Activated CD4-positive, alpha-beta T cell treated with anti-CD3 and anti-CD28 coated beads for 36 hours (primary cell): ENCODE measurements around the gene BANP. TPM values are rescaled to one million over a fixed set of nuclear protein-coding genes. Genes with fewer than 3 reads are reported as not detected.
A peak's percentile ranks its signal among the peaks of the same experiment; 100 is the strongest.

Experiments
- ATAC-seq: fragments of 200-7000 bp; cut with Tn5 transposase; one replicate; pipeline ENCODE4 v1.10.0; 2021; ENCODE audit warnings: mild to moderate bottlenecking, moderate library complexity
- CTCF ChIA-PET: fragments of 350-600 bp; sonication (Branson Sonifier 250); formaldehyde crosslinking; loops from one replicate; lab custom pipeline; 2021; ENCODE audit warnings: antibody characterized with exemption; lab: Charles Lee
- POLR2A ChIA-PET: fragments of 350-600 bp; sonication (Branson Sonifier 250); formaldehyde crosslinking; loops from one replicate; lab custom pipeline; 2021; ENCODE audit warnings: antibody characterized with exemption, inconsistent platforms; lab: Charles Lee
- DNase-seq: peaks from one replicate; pipeline ENCODE4 v3.0.0-alpha.2; 2020
- H3K27ac Mint-ChIP-seq: one replicate; pipeline ENCODE4 v1.8.0; 2021; ENCODE audit warnings: mixed read lengths
- H3K27me3 Mint-ChIP-seq: one replicate; pipeline ENCODE4 v1.8.0; 2021; ENCODE audit warnings: mixed read lengths
- H3K36me3 Mint-ChIP-seq: one replicate; pipeline ENCODE4 v1.8.0; 2021; ENCODE audit warnings: low read depth, mixed read lengths
- H3K4me1 Mint-ChIP-seq: one replicate; pipeline ENCODE4 v1.8.0; 2021; ENCODE audit warnings: mixed read lengths
- H3K4me3 Mint-ChIP-seq: one replicate; pipeline ENCODE4 v1.8.0; 2021; ENCODE audit warnings: mild to moderate bottlenecking, moderate library complexity, mixed read lengths
- H3K9me3 Mint-ChIP-seq: one replicate; pipeline ENCODE4 v1.8.0; 2021; ENCODE audit warnings: low read depth, mixed read lengths
- intact Hi-C, 2 experiments: fragments of 100-400 bp; cut with DNase I in 1 of 2; cut with micrococcal nuclease in 1 of 2; formaldehyde crosslinking; loops; one replicate each; pipeline versions ENCODE4 v1.14.2 to v1.15.1; 2022 to 2024; cut with DNase I, micrococcal nuclease
- total RNA-seq, 2 experiments: library from RNA; stranded (reverse); gene quantifications; one replicate each; pipeline ENCODE4 v1.2.3, GENCODE V29; 2021

BANP gene
- total RNA-seq, 2 experiments from 2014 or later, result 35.2 to 36.1 TPM

DNA sequence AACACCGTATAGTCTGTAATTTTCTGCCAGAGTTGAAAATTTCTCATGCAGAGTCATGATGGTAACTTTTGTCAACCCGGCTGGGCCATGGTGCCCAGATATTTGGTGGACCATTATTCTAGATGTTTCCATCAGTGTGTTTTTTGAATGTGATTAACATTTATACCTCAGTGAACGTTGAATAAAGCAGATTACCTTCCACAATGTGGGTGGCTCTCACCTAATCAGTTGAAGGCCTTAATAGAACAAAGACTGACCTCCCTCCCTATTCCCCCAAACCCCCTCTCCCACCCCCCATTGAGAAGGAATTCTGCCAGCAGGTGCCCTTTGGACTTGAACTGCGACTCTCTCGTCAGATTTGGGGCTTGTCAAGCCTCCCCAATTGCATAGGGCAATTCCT, 8.6 kb upstream of the BANP start:
- Mint-ChIP-seq H3K4me3 (no peak overlapping the region), H3K9me3 (peaks cover 4% of the 10 kb centered on the region), H3K27me3 (no peaks in the 10 kb centered on the region), H3K27ac (no peak overlapping the region), H3K4me1 (peaks cover 5% of the 10 kb centered on the region), H3K36me3 (no peaks in the 10 kb centered on the region)
- intact Hi-C loops, result no loop called here
- ChIA-PET POLR2A (no interaction called here), CTCF (no interaction called here)
- ATAC-seq, result no peak
- DNase-seq, result no peak

GRCh38 chr16:87945351-87946042, 5.7 kb upstream of the BANP start:
- Mint-ChIP-seq H3K27ac (no peak overlapping the region), H3K9me3 (no peaks in the 10 kb centered on the region), H3K4me3 (no peak overlapping the region), H3K27me3 (no peaks in the 10 kb centered on the region), H3K36me3 (no peaks in the 10 kb centered on the region), H3K4me1 (peaks cover 8% of the 10 kb centered on the region)
- CTCF ChIA-PET, result no interaction called here
- DNase-seq (no peak), ATAC-seq (no peak)
- intact Hi-C loops, result no loop called here
- POLR2A ChIA-PET, result no interaction called here

DNA sequence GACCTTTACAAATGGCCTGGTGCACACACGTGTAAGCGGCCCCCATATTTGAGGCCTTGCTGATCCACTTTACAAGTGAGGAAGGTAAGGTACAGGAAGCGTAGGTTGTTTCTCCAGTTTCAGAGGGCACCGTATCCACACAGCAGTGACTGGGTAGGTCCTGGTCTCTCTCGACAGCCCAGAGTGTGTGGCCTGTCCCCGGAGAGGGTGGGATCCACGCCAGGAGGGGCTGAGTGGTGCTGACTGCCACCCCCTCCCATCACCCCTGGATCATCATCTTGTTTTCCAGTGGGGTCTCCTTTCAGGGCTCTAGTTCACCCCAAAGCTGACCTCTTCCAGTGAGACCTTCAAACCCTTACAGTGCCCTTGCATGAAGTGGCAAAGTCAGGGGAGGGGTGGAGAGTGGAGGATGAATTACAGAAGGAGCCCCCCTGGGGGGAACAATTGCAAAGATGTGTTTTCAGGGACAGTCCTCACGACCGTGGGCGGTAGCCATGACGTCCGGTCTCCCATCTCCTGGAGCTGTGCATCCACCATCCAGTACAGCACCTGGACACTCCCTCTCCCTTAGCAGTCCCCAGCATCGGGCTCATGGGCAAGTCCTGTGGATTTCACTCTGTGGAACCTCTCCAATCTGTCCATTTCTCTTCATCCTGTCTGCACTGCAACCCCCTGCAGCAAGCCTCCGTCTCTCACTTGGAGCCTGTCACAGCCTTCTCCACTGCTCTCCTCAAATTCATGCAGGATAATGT, 4.5 kb upstream of the BANP start:
- Mint-ChIP-seq H3K36me3 (no peaks in the 10 kb centered on the region), H3K27ac (no peak overlapping the region), H3K4me1 (peaks cover 11% of the 10 kb centered on the region), H3K4me3 (no peak overlapping the region), H3K27me3 (no peaks in the 10 kb centered on the region), H3K9me3 (no peaks in the 10 kb centered on the region)
- ATAC-seq, result no peak
- POLR2A ChIA-PET, result no interaction called here
- intact Hi-C loops, result no loop called here
- no peak for DNase-seq
- CTCF ChIA-PET, result no interaction called here

DNA sequence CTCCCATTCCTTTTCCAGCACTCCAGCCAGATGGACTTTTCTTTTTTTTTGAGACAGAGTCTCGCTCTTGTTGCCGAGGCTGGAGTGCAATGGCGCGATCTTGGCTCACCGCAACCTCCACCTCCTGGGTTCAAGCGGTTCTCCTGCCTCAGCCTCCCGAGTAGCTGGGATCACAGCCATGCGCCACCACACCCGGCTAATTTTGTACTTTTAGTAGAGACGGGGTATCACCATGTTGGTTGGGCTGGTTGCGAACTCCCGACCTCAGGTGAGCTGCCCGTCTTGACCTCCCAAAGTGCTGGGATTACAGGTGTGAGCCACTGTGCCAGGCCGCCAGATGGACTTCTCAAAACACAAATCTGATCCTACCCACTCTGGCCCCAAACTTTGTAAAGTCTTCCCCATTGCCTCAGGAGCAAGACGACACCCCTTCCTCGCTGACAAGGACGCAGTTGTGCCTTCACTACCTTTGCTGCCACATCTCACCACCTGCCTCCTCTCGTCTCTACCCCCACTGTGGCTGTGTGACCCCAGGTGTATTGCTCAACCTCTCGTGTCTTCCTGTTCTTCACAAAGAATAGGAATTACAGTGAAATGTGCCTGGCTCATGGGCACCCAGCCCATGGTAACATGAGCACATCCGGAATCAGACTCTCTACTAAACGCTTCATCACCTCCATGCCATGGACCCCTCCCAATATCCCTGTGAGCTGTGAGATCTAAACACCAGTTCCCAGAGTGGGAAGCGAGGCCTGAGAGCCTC, 3.7 kb upstream of the BANP start:
- CTCF ChIA-PET, result interaction anchor here (0.8 to 1.4 kb wide), 2 partner anchors 13 to 15 kb away, joined by 3 to 4 read pairs; no protein-coding TSS in a partner anchor
- Mint-ChIP-seq H3K27ac (peak overlapping the region; percentile 72), H3K9me3 (no peaks in the 10 kb centered on the region), H3K27me3 (no peaks in the 10 kb centered on the region), H3K4me1 (peaks cover 15% of the 10 kb centered on the region), H3K36me3 (peaks cover 5% of the 10 kb centered on the region), H3K4me3 (no peak overlapping the region)
- ATAC-seq, result no peak
- POLR2A ChIA-PET, result no interaction called here
- no peak for DNase-seq
- intact Hi-C loops, result no loop called here

- ATAC-seq (no peak), DNase-seq (no peak)
- H3K4me3 Mint-ChIP-seq, result no peak overlapping the region
- peaks cover 20% of the 10 kb centered on the region for H3K4me1 Mint-ChIP-seq
- ChIA-PET CTCF (interaction anchor here (0.8 to 1.4 kb wide), 3 partner anchors 10 to 15 kb away, joined by 3 to 4 read pairs (median 3); no protein-coding TSS in a partner anchor), POLR2A (no interaction called here)
- H3K27ac Mint-ChIP-seq, result peak overlapping the region; percentile 72
- H3K9me3 Mint-ChIP-seq, result no peaks in the 10 kb centered on the region
- H3K36me3 Mint-ChIP-seq, result peaks cover 8% of the 10 kb centered on the region
- no peaks in the 10 kb centered on the region for H3K27me3 Mint-ChIP-seq
- intact Hi-C loops, result no loop called here
Measured at GRCh38 chr16:87948119-87948545, 3.1 kb upstream of the BANP start.

DNA sequence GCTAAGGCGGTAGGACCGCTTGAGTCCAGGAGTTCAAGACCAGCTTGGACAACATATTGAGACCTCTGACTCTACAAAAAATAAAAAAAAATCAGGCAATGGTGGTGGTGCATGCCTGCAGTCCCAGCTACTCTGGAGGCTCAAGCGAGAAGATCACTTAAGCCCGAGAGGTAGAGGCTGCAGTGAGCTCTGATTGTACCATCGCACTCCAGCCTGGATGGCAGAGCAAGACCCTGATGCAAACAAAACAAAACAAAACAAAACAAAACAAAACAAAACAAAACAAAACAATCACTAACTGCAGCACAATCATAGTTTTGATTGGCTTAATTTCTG, 2.5 kb upstream of the BANP start:
- intact Hi-C loops, result no loop called here
- Mint-ChIP-seq H3K27me3 (no peaks in the 10 kb centered on the region), H3K36me3 (peaks cover 13% of the 10 kb centered on the region), H3K4me3 (no peak overlapping the region), H3K27ac (peak overlapping the region; percentile 2), H3K4me1 (peaks cover 25% of the 10 kb centered on the region), H3K9me3 (no peaks in the 10 kb centered on the region)
- no peak for DNase-seq
- POLR2A ChIA-PET, result no interaction called here
- CTCF ChIA-PET, result interaction anchor here (0.7 to 1.4 kb wide), 4 partner anchors 9 to 43 kb away, joined by 3 to 4 read pairs (median 3); no protein-coding TSS in a partner anchor
- no peak for ATAC-seq

GRCh38 chr16:87949071-87949744, 2.0 kb upstream of the BANP start:
- no peak for ATAC-seq
- no peak overlapping the region for H3K27ac Mint-ChIP-seq
- H3K4me3 Mint-ChIP-seq, result peak overlapping the region; percentile 47
- no peak for DNase-seq
- no peaks in the 10 kb centered on the region for H3K27me3 Mint-ChIP-seq
- ChIA-PET CTCF (interaction anchor here (0.7 to 1.4 kb wide), 5 partner anchors 8 to 44 kb away, joined by 3 to 4 read pairs (median 3); no protein-coding TSS in a partner anchor), POLR2A (no interaction called here)
- H3K9me3 Mint-ChIP-seq, result no peaks in the 10 kb centered on the region
- peaks cover 30% of the 10 kb centered on the region for H3K4me1 Mint-ChIP-seq
- peaks cover 17% of the 10 kb centered on the region for H3K36me3 Mint-ChIP-seq
- intact Hi-C loops, result no loop called here

DNA sequence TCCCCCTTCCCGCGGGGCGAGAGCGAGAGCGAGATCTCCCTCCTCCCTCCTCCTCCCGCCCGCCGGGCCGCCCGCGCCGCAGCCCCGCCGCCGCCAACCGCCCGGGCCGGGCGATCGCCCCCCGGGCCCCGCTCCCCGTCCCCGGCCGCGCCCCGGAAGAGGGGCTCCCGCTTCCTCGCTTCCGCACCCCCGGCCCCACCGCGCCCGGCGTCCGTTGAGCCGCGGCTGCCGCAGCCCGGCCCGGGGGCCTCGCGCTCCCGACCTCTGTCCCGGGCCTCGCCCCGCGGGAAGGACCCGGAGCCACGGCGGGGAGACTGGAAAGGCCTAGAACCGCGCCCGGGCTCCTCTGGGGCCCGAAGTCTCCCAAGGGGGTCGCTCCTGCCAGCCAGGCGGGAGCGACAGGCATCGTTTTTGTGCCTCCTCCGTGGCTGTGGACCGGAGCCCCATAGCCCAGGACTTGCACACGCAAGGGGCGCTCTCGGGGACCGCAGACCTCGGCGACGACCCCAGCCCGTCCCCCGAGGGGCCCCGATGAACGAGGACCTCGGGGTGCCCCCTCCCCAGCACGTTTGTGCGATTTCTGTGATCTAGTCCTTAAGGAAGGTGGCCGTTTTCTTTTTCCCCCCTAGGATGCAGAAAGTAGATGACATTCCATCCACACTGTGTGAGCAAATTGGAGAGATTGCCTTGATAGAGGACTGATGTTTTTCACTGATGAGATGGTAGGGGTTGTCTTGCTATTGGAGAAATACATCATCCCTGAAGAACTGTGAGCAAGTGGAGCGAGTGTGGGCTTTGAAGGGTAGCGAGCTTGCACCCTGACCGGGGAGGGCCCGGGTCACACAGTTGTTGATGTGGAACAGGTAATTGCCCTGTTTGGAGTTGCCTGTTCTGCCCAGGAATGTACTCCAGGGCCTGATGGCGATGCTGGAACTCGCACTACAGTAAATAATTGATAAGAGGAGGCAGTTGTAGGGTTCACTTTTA, 611 bp downstream of the BANP start:
- H3K4me3 Mint-ChIP-seq, result peak overlapping the region; percentile 93
- POLR2A ChIA-PET, result interaction anchor here (0.6 to 1.7 kb wide), 14 partner anchors 8 to 618 kb away, joined by 3 to 7 read pairs (median 3); partner anchors contain the start of genes FBXO31, KLHDC4 and ZC3H18
- intact Hi-C loops, result loop anchor here (1.0 to 10.0 kb wide), 21 partner anchors 11 to 1293 kb away; partner anchors contain the start of genes ZC3H18 (in 2 of the 2), KLHDC4 (in 1 of the 2), MAP1LC3B (in 1 of the 2) and MVD (in 1 of the 2)
- peak; percentile 47 for DNase-seq
- no peaks in the 10 kb centered on the region for H3K9me3 Mint-ChIP-seq
- ATAC-seq, result no peak
- H3K27ac Mint-ChIP-seq, result peak overlapping the region; percentile 96
- CTCF ChIA-PET, result interaction anchor here (0.6 to 1.5 kb wide), 11 partner anchors 9 to 249 kb away, joined by 3 to 5 read pairs (median 3); no protein-coding TSS in a partner anchor
- peaks cover 27% of the 10 kb centered on the region for H3K36me3 Mint-ChIP-seq
- H3K4me1 Mint-ChIP-seq, result peaks cover 56% of the 10 kb centered on the region
- H3K27me3 Mint-ChIP-seq, result no peaks in the 10 kb centered on the region

- H3K27ac Mint-ChIP-seq, result peak overlapping the region; percentile 96
- H3K9me3 Mint-ChIP-seq, result no peaks in the 10 kb centered on the region
- no peak for DNase-seq
- H3K4me1 Mint-ChIP-seq, result peaks cover 64% of the 10 kb centered on the region
- intact Hi-C loops, result loop anchor here (5.0 to 10.0 kb wide), 4 partner anchors 35 to 1292 kb away; partner anchors contain the start of genes PIEZO1 (in 1 of the 2) and ZC3H18 (in 1 of the 2)
- peak overlapping the region; percentile 93 for H3K4me3 Mint-ChIP-seq
- POLR2A ChIA-PET, result interaction anchor here (0.9 to 1.4 kb wide), 2 partner anchors 57 to 77 kb away, joined by 3 to 4 read pairs; no protein-coding TSS in a partner anchor
- CTCF ChIA-PET, result interaction anchor here (0.8 to 1.0 kb wide), 3 partner anchors 11 to 250 kb away, joined by 3 to 6 read pairs (median 3); no protein-coding TSS in a partner anchor
- no peak for ATAC-seq
- peaks cover 36% of the 10 kb centered on the region for H3K36me3 Mint-ChIP-seq
- no peaks in the 10 kb centered on the region for H3K27me3 Mint-ChIP-seq
Measured at GRCh38 chr16:87952751-87953150, 1.5 kb downstream of the BANP start.
